H4 (cell line): ENCODE data around the gene GNGT1. TPM values are rescaled to one million over a fixed set of nuclear protein-coding genes. Genes with fewer than 3 reads are reported as not detected.

Source experiments
- DNase-seq: peaks from one replicate; pipeline ENCODE4 v3.0.0-alpha.2; 2015; ENCODE audit warnings: low spot score
- total RNA-seq: library from RNA; depleted of rRNA; stranded (reverse); fragments of >200 nt; shearing (Covaris generic); gene quantifications from 2 replicates; pipeline ENCODE4 v1.2.3, GENCODE V29; 2014; rRNA removed

GNGT1 gene
- total RNA-seq, 1 experiment from 2014 or later, result not detected

GRCh38 chr7:93938293-93938692 lies 31.9 kb downstream of the GNGT1 start:
- DNase-seq, result no peak

DNA sequence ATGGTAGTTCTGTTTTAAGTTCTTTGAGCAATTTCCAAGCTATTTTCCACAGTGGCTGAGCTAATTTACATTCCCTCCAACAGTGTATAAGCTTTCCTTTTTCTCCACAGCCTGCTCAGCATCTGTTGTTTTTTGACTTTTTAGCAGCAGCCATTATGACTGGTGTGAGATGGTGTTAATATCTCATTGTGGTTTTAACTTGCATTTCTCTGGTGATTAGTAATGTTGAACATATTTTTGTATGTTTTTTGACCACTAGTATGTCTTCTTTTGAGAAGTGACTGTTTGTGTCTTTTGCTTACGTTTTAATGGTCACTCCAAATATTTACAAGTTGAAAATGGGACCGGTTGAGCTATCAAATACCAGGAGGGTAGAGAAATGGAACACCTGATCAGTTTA lies 35.6 kb downstream of the GNGT1 start:
- peak; percentile 16 for DNase-seq

GRCh38 chr7:93943816-93944540 lies 37.6 kb downstream of the GNGT1 start:
- DNase-seq, result no peak

DNA sequence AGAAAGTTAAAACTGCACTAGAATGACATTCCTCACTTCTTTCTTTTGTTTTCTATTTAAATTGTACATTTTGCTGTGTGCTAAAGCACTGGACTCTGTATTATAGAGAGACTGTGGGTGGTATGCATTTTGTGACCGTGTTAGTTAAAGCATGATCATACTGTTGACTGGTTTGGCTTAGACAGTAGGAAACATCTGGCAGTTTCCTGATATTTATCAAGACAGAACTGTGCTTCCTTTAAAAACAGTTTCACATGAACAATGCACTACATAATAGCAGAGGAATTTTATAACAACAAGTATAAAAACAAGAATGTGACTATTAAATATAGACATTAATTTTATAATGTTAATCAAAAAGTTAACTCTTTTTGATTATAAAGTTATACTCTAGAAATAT lies 38.3 kb downstream of the GNGT1 start:
- no peak for DNase-seq

DNA sequence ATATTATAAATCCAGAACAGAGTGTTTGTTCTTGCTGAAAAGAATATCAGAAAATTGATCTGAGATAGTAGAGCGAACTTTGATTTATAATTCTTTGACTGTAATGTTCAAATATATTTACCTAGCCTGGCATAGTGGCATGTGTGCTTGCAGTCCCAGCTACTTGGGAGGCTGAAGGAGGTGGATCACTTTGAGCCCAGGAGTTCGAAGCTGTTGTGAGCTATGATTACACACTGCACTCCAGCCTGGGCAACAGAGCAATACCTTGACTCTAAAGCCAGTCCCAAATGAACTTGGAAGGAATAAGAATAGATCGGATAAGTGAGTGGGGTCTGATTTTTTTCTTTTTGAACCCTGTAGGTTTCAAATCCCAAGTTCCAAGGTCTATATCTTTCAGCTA lies 38.7 kb downstream of the GNGT1 start:
- DNase-seq, result no peak

DNA sequence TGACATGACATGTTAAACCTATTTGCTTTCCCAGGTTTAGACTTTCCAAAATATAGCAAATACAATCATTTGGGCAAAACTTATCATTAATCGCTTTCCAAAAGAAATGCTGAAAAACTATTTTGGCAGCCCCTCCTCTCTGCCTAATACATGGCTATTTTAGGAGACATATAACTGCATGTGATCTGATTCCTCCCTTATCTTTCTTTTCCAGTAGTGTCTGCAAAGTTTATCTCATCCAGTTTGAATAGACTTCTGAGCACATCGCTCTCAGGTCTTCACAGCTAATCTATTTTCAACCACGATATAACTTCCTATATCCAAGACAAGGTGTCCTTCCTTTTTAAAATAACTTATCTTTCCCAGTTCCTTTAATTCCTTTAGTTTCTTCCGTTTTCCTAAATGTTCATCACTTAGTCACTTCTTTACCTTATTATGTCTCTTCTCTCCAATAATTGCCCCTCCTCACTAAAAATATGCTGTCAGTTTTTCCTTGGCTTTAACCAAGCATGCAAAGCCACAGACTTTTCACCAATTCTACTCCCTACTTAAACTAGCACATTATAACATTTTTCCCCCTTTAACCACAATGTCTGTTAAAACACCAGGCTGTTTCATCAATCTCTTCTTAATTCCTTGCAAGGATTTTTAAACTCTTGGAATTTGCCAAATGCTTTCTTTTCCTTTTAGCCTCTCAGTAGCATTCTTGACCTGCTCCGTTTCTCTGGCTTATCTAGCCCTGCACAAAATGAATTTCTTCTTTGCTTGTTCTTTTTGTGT lies 39.6 kb downstream of the GNGT1 start:
- DNase-seq, result no peak

DNA sequence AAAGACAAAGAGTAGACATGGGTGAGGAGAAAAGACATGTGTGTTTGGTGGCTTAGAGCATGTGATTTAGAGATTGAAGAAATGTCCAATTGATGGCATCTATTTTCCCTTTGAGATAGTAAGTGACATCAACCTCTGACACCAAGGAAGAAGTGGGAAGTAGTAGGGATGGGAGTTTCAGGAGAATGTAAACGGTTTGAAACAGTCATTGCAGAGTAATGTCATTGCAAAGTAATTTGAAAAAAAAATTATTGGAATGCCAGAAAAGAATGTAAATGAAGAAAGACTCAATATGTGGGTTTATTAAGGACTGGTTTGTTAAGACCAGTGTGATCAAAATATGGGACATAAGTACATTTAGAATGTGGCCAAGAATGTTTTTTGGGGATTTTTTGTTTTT lies 41.7 kb downstream of the GNGT1 start:
- DNase-seq, result no peak

DNA sequence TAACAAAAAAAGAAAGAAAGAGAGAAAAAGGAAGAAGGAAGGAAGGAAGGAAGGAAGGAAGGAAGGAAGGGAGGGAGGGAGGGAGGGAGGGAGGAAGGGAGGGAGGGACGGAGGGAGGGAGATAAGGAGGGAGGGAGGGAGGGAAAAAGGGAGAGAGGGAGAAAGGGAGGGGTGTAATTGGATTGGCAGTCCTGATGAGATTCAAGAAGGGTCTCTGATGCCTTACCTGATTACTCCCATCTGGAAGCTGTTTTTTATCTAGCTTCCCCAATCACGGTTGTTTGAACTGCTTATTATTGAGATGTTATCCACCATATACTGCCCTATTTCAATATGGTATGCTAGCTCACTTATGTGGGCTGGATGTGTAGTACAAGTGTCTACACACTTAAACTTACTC lies 42.5 kb downstream of the GNGT1 start:
- no peak for DNase-seq

DNA sequence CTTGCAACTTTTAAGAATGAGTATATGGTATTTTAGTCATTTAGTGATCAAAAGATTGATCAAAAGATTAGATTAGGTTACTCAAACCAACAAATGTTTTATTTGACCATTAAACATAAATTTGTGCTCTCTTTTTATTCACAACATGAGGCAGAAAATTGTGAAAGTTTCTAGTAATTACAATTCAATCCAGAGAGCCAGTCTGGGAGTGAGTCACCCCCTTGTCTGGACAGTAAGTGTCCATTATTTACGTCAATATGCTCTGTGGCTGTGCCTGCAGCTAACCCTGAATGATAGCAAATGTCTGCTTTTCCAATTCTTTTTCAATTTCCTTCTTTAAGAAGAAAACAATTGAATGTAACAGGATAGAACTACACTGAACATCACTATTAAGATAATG lies 43.1 kb downstream of the GNGT1 start:
- DNase-seq, result peak; percentile 53

- DNase-seq, result no peak
Observed at GRCh38 chr7:93955304-93955703, 48.9 kb downstream of the GNGT1 start.

DNA sequence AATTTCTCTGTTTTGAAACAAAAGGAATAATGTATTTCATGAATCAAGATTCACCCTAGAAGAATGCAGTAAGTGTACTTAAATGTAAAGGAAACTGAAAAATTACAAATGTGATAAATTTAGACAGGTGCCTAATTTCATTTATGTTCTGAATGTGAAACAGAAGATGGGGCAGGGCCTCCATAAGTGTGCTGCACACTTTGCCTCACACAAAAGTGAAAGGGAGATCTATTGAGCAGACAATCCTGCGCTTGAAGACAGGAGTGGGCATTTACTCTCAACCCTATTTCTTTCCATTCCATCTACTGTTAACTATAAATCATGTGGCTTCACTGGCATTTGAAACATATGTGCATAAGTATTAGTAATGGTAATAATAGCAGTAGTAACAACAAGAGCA lies 51.4 kb downstream of the GNGT1 start:
- DNase-seq, result no peak

DNA sequence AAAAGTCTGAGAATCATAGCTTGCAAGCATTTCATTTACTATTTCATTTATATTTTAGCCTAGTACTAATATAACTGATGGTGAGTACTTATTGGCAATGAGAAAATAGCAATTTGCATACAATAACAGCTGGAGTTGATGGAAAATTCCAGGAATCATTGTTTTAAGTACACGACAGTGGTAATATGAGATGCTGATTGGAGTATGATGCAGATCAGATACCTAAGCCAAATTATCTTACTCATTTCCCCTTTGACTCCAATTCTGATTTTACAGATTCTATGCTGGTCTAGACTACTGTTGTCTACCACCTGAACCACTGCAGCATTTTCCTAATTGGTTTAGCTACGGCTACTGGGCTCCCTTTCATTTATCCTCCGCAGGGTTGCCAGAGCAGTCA lies 51.8 kb downstream of the GNGT1 start:
- no peak for DNase-seq

DNA sequence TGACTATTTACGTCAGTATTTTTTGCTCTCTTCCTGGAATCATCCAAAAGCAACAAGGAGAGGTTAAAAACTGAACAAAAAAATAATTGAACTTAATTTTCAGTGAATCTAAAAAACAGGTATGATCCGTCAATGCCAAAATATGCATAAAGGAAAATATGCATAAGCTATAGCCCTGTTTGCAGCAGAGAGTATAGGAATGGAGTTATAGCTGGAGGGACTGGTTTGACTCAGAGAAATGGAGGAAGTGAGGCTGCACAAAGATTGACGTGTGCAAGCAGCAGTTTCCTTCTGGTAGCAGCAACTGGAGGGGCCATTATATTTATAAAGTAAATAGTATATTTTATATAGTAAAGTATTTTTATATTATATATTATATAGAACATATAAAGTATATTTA lies 52.3 kb downstream of the GNGT1 start:
- no peak for DNase-seq

Other genes with a start within 250 kb of the GNGT1 start
- 16.0 and 18.0 TPM in 2 replicates for gene TFPI2, start 15.8 kb upstream of the GNGT1 start, total RNA-seq
- 57.1 and 58.5 TPM in 2 replicates for gene GNG11, start 15.2 kb downstream of the GNGT1 start, total RNA-seq
- 67.3 and 76.4 TPM in 2 replicates for gene BET1, start 97.8 kb downstream of the GNGT1 start, total RNA-seq